ENCODE measurements around the gene DHPS.

The DHPS gene

GRCh38 chr19:12676384-12676792, 5.3 kb downstream of the DHPS start:
- no peaks in the 10 kb centered on the region for H3K27me3 ChIP-seq (ENCODE audit: insufficient read depth, poor library complexity, severe bottlenecking)
- H3K27ac ChIP-seq (replicated peaks), result no peak overlapping the region
- H3K4me3 ChIP-seq (replicated peaks; ENCODE audit: insufficient read depth, low read length), result no peak overlapping the region
- DNase-seq (ENCODE audit: low read depth in 1 of 2, low spot score in 1 of 2), result peak; percentile 68 to 89
- TF ChIP-seq SPI1 (IDR thresholded peaks at IDR 0.05; ENCODE audit: borderline replicate concordance, low read depth), result no peak
- no peak for TF ChIP-seq GABPA (IDR thresholded peaks at IDR 0.05; ENCODE audit: low read depth)
- TF ChIP-seq REST (IDR thresholded peaks at IDR 0.05; ENCODE audit: insufficient replicate concordance, low read depth), result no peak
- peak; percentile 90 for TF ChIP-seq CTCF (IDR thresholded peaks at IDR 0.05; ENCODE audit: insufficient read depth, low read length)
- TF ChIP-seq POLR2AphosphoS5 (IDR thresholded peaks at IDR 0.05; ENCODE audit: low read depth), result peak; percentile 24; the same call in 1 of the 2 replicates

- Histone ChIP-seq H3K27me3 (ENCODE audit: insufficient read depth, poor library complexity, severe bottlenecking) (no peaks in the 10 kb centered on the region), H3K4me3 (replicated peaks; ENCODE audit: insufficient read depth, low read length) (no peak overlapping the region), H3K27ac (replicated peaks) (no peak overlapping the region)
- TF ChIP-seq SPI1 (IDR thresholded peaks at IDR 0.05; ENCODE audit: borderline replicate concordance, low read depth) (no peak), POLR2AphosphoS5 (IDR thresholded peaks at IDR 0.05; ENCODE audit: low read depth) (no peak), REST (IDR thresholded peaks at IDR 0.05; ENCODE audit: insufficient replicate concordance, low read depth) (no peak), GABPA (IDR thresholded peaks at IDR 0.05; ENCODE audit: low read depth) (no peak), CTCF (IDR thresholded peaks at IDR 0.05; ENCODE audit: insufficient read depth, low read length) (no peak)
- DNase-seq (ENCODE audit: low read depth in 1 of 2, low spot score in 1 of 2), result no peak
Measured at GRCh38 chr19:12675940-12676339, 5.7 kb downstream of the DHPS start.

GRCh38 chr19:12675399-12675798, 6.3 kb downstream of the DHPS start:
- DNase-seq (ENCODE audit: low read depth in 1 of 2, low spot score in 1 of 2), result no peak
- no peak overlapping the region for H3K4me3 ChIP-seq (replicated peaks; ENCODE audit: insufficient read depth, low read length)
- TF ChIP-seq REST (IDR thresholded peaks at IDR 0.05; ENCODE audit: insufficient replicate concordance, low read depth) (no peak), SPI1 (IDR thresholded peaks at IDR 0.05; ENCODE audit: borderline replicate concordance, low read depth) (no peak), GABPA (IDR thresholded peaks at IDR 0.05; ENCODE audit: low read depth) (no peak), CTCF (IDR thresholded peaks at IDR 0.05; ENCODE audit: insufficient read depth, low read length) (no peak)
- H3K27ac ChIP-seq (replicated peaks), result no peak overlapping the region
- H3K27me3 ChIP-seq (ENCODE audit: insufficient read depth, poor library complexity, severe bottlenecking), result no peaks in the 10 kb centered on the region
